ENCODE measurements around the gene GPC6. TPM values are rescaled to one million over a fixed set of nuclear protein-coding genes. Genes with fewer than 3 reads are reported as not detected.

Gene GPC6
- total and polyA plus RNA-seq, 2 donors (not counting 3 experiments of a cell fraction or from before 2014, with no cell fraction given): 0.01 TPM; not detected in 1

DNA sequence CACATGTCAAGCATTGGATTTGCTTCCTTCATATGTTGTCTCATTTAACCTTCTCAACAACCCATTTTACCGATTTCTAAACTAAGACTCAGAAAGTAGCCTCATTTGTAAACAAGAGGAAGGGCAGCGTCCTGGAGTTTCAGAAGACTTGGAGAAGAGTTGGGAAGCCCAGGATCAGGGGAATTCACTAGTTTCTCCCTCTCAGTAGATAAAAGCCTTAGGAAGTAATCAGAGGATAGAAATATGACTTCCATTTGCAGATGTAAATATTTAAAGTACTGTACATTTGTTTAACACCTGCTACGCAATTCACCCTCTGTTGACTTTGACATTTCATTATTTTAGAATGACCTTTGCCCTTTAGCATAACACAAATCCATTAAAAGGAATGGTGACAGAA is 1036.4 kb downstream of the GPC6 start:
- ChIA-PET CTCF (no interaction called here), POLR2A (no interaction called here)
- no peaks in the 10 kb centered on the region for H3K36me3 ChIP-seq (ENCODE audit: control insufficient read depth in 2 of 2, extremely low read depth in 1 of 2, insufficient read depth in 2 of 2, low read length in 2 of 2)
- no peaks in the 10 kb centered on the region for H3K9me1 ChIP-seq (replicated peaks; ENCODE audit: control insufficient read depth, extremely low read depth, insufficient read depth, low read length)
- H4K20me1 ChIP-seq (replicated peaks; ENCODE audit: control insufficient read depth, extremely low read depth, insufficient read depth, low read length): no peaks in the 10 kb centered on the region
- H3K27me3 ChIP-seq (ENCODE audit: control insufficient read depth in 2 of 2, insufficient read depth in 2 of 2, low read length in 2 of 2): no peaks in the 10 kb centered on the region
- intact Hi-C loops (cut with micrococcal nuclease): no loop called here
- H3K4me1 ChIP-seq (ENCODE audit: control insufficient read depth, extremely low read depth, insufficient read depth, low read length): no peaks in the 10 kb centered on the region
- dilution Hi-C loops (cut with MboI; ENCODE audit: extremely low pct_ligation_motif_present, low sequenced_read_pairs): no loop called here
- no peaks in the 10 kb centered on the region for H3K9me3 ChIP-seq (replicated peaks; ENCODE audit: control insufficient read depth, insufficient read depth, low read length)
- no peaks in the 10 kb centered on the region for H3K79me2 ChIP-seq (ENCODE audit: control insufficient read depth, insufficient read depth, low read length)
- no peak overlapping the region for H3K27ac ChIP-seq (ENCODE audit: insufficient read depth, low read depth, low read length)
- H3K4me2 ChIP-seq (ENCODE audit: insufficient read depth, low read length): no peak overlapping the region
- DNase-seq (ENCODE audit: low read depth, low spot score) (no peak), FAIRE-seq (no peak)
- no peak overlapping the region for H3K9ac ChIP-seq (replicated peaks; ENCODE audit: extremely low read depth, insufficient read depth, low read length)
- no peak overlapping the region for H3K4me3 ChIP-seq (replicated peaks in 1 of 3; ENCODE audit: insufficient read depth in 1 of 3, low read depth in 1 of 3, low read length in 3 of 3)
- BruUV-seq (replicated peaks): no TSS peak
- H2AFZ ChIP-seq (ENCODE audit: low read depth, low read length): no peak overlapping the region
- no peak for TF ChIP-seq GATA2 (IDR thresholded peaks at IDR 0.05; ENCODE audit: insufficient read depth, insufficient read length, low read depth, low read length)
- TF ChIP-seq, protein P1, sequence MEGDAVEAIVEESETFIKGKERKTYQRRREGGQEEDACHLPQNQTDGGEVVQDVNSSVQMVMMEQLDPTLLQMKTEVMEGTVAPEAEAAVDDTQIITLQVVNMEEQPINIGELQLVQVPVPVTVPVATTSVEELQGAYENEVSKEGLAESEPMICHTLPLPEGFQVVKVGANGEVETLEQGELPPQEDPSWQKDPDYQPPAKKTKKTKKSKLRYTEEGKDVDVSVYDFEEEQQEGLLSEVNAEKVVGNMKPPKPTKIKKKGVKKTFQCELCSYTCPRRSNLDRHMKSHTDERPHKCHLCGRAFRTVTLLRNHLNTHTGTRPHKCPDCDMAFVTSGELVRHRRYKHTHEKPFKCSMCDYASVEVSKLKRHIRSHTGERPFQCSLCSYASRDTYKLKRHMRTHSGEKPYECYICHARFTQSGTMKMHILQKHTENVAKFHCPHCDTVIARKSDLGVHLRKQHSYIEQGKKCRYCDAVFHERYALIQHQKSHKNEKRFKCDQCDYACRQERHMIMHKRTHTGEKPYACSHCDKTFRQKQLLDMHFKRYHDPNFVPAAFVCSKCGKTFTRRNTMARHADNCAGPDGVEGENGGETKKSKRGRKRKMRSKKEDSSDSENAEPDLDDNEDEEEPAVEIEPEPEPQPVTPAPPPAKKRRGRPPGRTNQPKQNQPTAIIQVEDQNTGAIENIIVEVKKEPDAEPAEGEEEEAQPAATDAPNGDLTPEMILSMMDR (IDR thresholded peaks at IDR 0.05; ENCODE audit: extremely low read depth in 1 of 2, insufficient read depth in 1 of 2, low read depth in 1 of 2, low read length in 2 of 2): no peak
- TF ChIP-seq EZH2 (IDR thresholded peaks at IDR 0.05; ENCODE audit: borderline replicate concordance, low read depth, low read length, severe bottlenecking): no peak
- no peak for TF ChIP-seq FOS (IDR thresholded peaks at IDR 0.05; ENCODE audit: borderline replicate concordance, insufficient read depth, low read length)

Data from endothelial cell of umbilical vein (primary cell).